AG09319 (cell line): ENCODE measurements around the gene MARK2.
"Not testable (repeated sequence)": the region's sequence is repeated elsewhere in the genome, so short reads cannot be mapped to it uniquely, and the experiment has no call there.

ENCODE experiments used
- DNase-seq: peaks from one replicate; pipeline ENCODE4 v3.0.0-alpha.2; 2010; ENCODE audit warnings: low read depth; ENCODE audit errors: extremely low read depth
- CTCF ChIP-seq: IDR thresholded peaks from 2 replicates; pipeline ENCODE4 v1.5.1; 2011; ENCODE audit warnings: low read depth, mild to moderate bottlenecking, inconsistent platforms, low read length, moderate library complexity

The MARK2 gene

DNA sequence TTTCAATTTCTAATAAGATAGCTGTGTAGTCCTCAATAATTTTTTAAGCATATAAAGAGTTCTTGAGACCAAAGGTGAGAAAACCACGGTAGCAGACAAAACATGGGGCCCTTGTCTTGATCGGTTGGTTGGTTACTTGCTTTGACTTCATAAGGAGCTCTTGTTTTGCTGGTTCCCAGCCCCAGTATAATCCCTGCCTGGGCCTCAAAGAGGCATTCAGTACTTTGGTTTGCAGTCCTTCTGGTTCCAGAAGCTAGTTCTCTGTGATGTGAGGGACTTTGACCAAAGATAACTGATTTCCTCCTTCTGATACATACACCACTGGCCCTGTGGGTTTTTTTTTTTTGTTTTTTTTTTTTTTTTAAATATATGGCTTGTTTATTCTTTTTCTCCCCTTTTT is 17.1 kb downstream of the MARK2 start:
- no peak for TF ChIP-seq CTCF
- no peak for DNase-seq

DNA sequence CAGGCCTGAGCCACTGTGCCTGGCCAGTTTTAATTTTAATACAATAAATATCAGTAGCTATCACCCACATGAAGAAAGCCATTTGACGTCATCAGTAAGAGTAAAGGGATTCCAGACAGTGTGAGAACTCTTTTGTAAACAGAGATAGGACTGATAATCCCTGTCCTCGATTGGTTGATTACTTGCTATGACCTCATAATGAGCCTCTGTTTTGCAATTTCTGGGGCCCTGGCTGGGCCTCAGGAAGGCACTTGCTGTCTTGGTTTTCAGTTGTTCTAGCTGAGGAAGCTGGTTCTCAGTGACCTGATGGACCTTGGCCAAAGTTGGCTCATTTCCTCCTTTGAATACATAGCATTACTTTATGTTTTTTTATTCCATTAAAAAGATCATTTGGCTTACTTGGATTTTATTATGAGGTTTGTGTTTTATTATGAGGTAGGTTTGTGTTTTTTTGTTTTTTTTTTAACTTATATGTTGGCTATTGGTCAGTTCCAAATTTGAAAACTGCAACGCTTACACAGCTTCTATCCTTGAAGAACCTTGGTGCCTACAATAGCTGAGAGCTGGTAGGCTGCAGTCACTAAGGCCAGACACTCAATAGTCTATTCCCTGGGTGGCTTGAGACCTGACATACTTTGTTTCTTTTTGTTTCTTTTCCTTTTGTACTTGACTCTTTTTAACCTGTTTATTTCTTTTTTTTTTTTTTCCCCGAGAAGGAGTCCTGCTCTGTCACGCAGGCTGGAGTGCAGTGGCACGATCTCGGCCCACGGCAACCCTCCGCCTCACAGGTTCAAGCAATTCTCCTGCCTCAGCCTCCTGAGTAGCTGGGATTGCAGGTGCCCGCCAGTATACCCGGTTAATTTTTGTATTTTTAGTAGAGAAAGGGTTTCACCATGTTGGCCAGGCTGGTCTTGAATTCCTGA is 20.0 kb downstream of the MARK2 start:
- no peak for TF ChIP-seq CTCF
- no peak for DNase-seq

- no peak for DNase-seq
- TF ChIP-seq CTCF: no peak
Observed at GRCh38 chr11:63862923-63863322, 24.0 kb downstream of the MARK2 start.

DNA sequence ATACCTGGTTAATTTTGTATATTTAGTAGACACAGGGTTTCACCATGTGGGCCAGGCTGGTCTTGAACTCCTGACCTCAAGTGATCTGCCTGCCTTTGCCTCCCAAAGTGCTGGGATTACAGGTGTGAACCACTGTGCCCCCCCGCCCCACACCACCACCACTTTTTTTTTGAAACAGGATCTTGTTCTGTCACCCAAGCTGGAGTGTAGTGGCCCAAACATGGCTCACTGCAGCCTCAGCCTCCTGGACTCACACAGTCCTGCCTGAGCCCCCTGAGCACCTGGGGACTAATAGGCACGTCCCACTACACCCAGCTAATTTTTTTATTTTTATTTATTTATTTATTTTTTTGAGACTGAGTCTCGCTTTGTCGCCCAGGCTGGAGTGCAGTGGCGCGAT is 24.7 kb downstream of the MARK2 start:
- not testable (repeated sequence) for DNase-seq

DNA sequence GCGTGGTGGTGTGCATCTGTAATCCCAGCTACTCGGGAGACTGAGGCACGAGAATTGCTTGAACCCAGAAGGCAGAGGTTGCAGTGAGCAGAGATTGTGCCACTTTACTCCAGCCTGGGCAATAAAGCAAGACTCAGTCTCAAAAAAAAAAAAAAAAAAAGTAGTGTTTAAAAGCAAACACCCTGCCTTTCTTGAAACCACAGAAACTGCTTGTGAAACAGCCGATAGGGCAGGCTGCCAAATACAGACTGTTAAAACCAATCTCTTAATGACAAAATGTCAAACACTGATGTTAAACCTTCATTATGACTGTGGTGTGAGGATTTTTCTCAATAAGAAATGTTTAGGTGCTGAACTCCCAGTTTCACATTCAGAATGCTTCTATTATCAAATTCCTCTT is 27.3 kb downstream of the MARK2 start:
- DNase-seq: no peak
- no peak for TF ChIP-seq CTCF

DNA sequence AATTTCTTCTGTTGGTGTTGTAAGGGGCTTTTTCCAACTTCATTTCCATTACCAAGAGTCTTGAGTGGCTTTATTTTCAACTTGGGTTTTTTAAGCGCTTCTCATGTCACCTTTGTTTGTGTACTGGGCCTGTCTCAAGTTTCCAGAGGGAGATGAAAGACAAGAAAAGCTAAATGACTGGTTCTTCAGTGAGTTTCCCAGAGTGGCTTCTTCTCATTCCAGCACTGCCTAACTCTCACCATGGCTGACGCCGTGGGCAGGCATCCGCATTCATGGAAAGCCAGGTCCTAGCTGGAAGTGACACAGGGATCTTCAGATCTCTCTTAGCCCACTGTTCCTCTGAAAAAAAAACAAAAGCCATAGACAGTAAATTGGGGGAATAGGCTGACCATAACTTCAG is 28.6 kb downstream of the MARK2 start:
- TF ChIP-seq CTCF: no peak
- no peak for DNase-seq

- TF ChIP-seq CTCF: no peak
- no peak for DNase-seq
Observed at GRCh38 chr11:63868399-63869064, 29.6 kb downstream of the MARK2 start.
